Fibroblast of villous mesenchyme (primary cell): ENCODE data around the gene XPNPEP2. TPM values are rescaled to one million over a fixed set of nuclear protein-coding genes. Genes with fewer than 3 reads are reported as not detected.

Experiments used
- DNase-seq: peaks from one replicate; pipeline ENCODE4 v3.0.0-alpha.2; 2010; ENCODE audit warnings: low read depth
- H3K4me3 ChIP-seq: 2 replicates; pipeline ENCODE4 v1.5.1; 2011; ENCODE audit warnings: low read depth, mild to moderate bottlenecking, low read length
- CTCF ChIP-seq: IDR thresholded peaks from 2 replicates; pipeline ENCODE4 v1.5.1; 2012; ENCODE audit warnings: low read depth, mild to moderate bottlenecking, low read length; ENCODE audit not compliant: insufficient read depth
- total RNA-seq: library from RNA; depleted of rRNA; stranded (reverse); fragments of >200 nt; gene quantifications from 2 replicates; pipeline ENCODE4 v1.2.3, GENCODE V29; 2012

Gene XPNPEP2
- under 0.01 TPM in 1 of 2 replicates, not detected in the other for total RNA-seq

- peak; percentile 21 for DNase-seq
- TF ChIP-seq CTCF: no peak
- H3K4me3 ChIP-seq: no peak within 1 kb of the TSS
Observed at GRCh38 chrX:129738466-129739308, at the start of gene XPNPEP2. XPNPEP2 (plus strand) TSS chrX:129738979; CDS start chrX:129739214, 235 bp downstream.

- no peak for DNase-seq
- H3K4me3 ChIP-seq: no peak overlapping the region
- no peak for TF ChIP-seq CTCF
Observed at GRCh38 chrX:129689796-129690195, 49.0 kb upstream of the XPNPEP2 start.

GRCh38 chrX:129690435-129690834 lies 48.3 kb upstream of the XPNPEP2 start:
- no peak overlapping the region for H3K4me3 ChIP-seq
- no peak for TF ChIP-seq CTCF
- no peak for DNase-seq

- H3K4me3 ChIP-seq: no peak overlapping the region
- no peak for TF ChIP-seq CTCF
- no peak for DNase-seq
Observed at GRCh38 chrX:129693354-129693753, 45.4 kb upstream of the XPNPEP2 start.

- TF ChIP-seq CTCF: no peak
- no peak overlapping the region for H3K4me3 ChIP-seq
- DNase-seq: no peak
Observed at GRCh38 chrX:129694805-129695204, 44.0 kb upstream of the XPNPEP2 start.

- TF ChIP-seq CTCF: no peak
- no peak for DNase-seq
- no peak overlapping the region for H3K4me3 ChIP-seq
Observed at GRCh38 chrX:129695535-129695934, 43.2 kb upstream of the XPNPEP2 start.

- H3K4me3 ChIP-seq: no peak overlapping the region
- no peak for DNase-seq
- no peak for TF ChIP-seq CTCF
Observed at GRCh38 chrX:129695937-129696336, 42.8 kb upstream of the XPNPEP2 start.
